ENCODE measurements around the gene C19orf25. TPM values are rescaled to one million over a fixed set of nuclear protein-coding genes. Genes with fewer than 3 reads are reported as not detected.

The C19orf25 gene
- total and polyA plus RNA-seq, 9 donors: 17.5 to 23.9 (median 20.9) TPM

DNA sequence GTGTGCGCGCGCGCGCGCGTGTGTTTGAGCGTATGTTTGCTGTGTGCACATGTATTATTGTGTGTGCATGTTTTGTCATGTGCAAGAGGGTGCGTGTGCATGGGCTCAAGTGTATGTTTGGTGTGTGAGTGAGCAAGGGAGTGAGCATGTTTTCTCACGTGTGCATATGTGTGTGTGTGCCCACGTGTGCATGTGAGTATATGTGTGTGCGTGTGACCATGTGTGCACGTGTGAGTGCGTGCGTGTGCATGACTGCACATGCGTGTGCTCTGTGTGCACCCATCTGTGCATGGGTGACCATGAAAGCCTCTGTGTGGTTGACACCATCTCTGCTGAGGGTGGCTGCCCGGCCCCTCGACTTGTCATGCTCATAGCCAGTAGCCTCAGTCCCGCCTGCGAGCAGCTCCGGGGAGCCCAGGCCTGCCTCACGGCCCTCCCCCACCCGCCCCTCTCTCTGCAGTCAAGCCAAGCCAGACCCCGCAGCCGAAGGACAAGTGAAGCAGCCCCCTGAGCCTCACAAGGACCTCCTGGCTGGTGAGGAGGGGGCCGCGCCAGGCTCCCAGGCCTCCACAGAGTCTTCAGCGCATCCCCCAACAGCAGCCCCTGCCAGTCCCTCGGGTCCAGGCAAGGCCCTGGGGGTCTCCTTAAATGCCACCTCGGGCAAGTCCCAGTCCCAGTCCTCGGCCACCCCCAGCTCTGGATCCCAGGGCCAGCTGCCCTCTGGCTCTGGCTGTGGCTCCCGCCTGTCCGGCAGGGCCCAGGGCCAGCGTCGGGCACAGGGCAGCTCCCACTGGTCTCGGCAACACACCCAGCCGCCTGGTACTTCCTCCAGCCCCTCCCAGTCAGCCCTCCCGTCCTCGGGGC is 17.9 kb upstream of the C19orf25 start:
- Histone ChIP-seq H3K4me3 (ENCODE audit: low read length) (no peak overlapping the region), H3K27me3 (ENCODE audit: control insufficient read depth, insufficient read depth, low read length) (peaks cover 37% of the 10 kb centered on the region), H3K36me3 (ENCODE audit: control insufficient read depth, insufficient read depth, low read length) (no peaks in the 10 kb centered on the region), H3K9me3 (replicated peaks; ENCODE audit: control insufficient read depth, low read depth, low read length) (no peaks in the 10 kb centered on the region), H3K4me1 (ENCODE audit: control insufficient read depth, insufficient read depth, low read length) (peaks cover 3% of the 10 kb centered on the region), H3K27ac (ENCODE audit: low read length) (no peak overlapping the region)
- no peak for DNase-seq
- 65% methylated on average over 35 of the region's 39 CpGs for WGBS (ENCODE audit: insufficient coverage)

DNA sequence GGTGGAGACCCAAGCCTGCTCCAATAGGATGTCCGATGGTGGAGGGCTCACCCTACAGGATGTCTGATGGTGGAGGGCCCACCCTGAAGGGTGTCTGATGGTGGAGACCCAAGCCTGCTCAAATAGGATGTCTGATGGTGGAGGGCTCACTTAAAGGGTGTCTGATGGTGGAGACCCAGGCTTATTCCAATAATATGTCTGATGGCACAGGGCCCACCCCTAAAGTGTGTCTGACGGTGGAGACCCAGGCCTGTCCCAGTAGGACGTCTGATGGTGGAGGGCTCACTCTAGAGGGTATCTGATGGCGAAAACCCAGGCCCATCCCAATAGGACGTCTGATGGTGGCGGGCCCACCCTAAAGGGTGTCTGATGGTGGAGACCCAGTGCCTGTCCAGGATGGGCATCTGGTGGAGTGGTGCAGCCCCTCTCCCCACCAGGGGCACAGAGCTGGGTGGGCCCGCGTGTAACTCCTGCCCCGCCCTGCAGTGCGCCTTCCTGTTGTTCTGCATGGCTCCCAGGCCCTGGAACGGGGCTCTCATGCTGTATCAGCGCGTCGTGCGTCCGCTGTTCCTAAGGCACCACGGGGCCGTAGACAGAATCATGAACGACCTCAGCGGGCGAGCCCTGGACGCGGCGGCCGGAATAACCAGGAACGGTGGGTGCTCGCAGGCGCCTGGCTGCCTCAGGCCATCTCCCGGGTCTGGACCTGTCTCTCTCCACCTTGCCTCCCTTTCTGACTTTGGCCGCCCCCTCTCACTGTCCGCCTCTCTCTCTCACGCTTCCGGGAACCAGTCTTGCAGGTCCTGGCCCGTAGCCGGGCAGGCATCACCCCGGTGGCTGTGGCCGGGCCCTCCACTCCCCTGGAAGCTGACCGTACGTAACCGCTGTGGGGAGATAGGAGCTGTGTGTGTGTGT is 17.0 kb upstream of the C19orf25 start:
- WGBS (ENCODE audit: insufficient coverage): 82% methylated on average over 31 of the region's 40 CpGs
- peaks cover 39% of the 10 kb centered on the region for H3K27me3 ChIP-seq (ENCODE audit: control insufficient read depth, insufficient read depth, low read length)
- DNase-seq: no peak
- H3K4me1 ChIP-seq (ENCODE audit: control insufficient read depth, insufficient read depth, low read length): peaks cover 10% of the 10 kb centered on the region
- no peaks in the 10 kb centered on the region for H3K36me3 ChIP-seq (ENCODE audit: control insufficient read depth, insufficient read depth, low read length)
- H3K27ac ChIP-seq (ENCODE audit: low read length): no peak overlapping the region
- no peaks in the 10 kb centered on the region for H3K9me3 ChIP-seq (replicated peaks; ENCODE audit: control insufficient read depth, low read depth, low read length)
- no peak overlapping the region for H3K4me3 ChIP-seq (ENCODE audit: low read length)

DNA sequence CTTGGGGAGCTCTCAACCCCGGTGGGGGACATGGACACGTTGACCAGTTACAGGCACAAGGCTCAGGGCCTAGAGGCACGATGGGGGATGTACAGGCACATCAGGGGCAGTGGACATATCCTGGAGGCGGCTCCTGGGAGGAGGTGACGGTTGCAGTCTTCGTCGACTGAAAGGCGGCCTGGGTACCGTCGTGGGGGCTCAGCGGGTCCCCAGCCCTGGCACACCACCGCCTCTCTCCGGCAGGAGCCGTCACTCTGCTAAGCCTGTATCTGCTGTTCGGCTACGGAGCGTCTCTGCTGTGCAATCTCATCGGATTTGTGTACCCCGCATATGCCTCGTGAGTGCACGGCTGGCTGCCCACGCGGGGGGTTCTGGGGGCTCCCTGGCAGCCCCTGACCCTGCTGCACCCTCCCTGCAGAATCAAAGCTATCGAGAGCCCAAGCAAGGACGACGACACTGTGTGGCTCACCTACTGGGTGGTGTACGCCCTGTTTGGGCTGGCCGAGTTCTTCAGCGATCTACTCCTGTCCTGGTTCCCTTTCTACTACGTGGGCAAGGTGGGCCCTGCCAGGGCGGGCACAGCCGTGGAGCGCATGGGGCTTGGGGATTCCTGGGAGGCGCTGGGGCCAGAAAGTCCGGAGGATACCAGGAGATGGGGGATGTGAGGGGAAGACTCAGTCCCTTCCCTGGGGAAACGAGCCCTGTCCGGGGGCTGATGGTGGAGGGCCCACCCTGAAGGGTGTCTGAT is 16.2 kb upstream of the C19orf25 start:
- DNase-seq: no peak
- 82% methylated on average over 37 of the region's 37 CpGs for WGBS (ENCODE audit: insufficient coverage)
- H3K27me3 ChIP-seq (ENCODE audit: control insufficient read depth, insufficient read depth, low read length): peaks cover 37% of the 10 kb centered on the region

DNA sequence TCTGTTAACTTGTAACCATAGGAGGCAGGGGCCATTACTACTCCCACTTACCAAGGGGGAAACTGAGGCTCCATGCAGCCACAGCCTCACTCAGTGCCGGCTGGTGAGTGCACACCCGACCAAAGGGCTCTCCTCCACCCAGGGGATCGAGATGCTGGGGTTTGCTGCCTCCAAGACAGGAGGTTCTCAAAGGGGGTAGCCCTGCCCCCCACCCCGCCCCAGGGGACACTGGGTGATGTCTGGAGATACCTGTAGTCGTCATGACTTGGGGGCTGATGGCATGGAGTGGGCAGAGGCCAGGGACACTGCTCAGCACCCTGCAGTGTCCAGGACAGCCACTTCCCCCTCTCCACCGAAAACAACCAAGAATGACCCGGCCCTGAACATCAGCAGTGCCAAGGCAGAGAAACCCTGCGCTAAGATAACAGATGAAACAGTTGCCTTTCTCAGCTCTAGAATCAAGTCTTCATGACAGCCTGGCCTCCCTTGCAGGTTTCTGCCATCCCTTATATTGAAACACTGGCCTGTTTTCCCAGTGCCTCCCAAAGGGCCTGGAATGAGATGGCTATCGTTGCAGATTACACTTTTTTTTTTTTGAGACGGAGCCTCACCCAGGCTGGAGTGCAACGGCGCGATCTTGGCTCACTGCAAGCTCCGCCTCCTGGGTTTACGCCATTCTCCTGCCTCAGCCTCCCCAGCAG is 15.2 kb upstream of the C19orf25 start:
- 55% methylated on average over 4 of the region's 15 CpGs for WGBS (ENCODE audit: insufficient coverage)
- Histone ChIP-seq H3K9me3 (replicated peaks; ENCODE audit: control insufficient read depth, low read depth, low read length) (no peaks in the 10 kb centered on the region), H3K27me3 (ENCODE audit: control insufficient read depth, insufficient read depth, low read length) (peaks cover 37% of the 10 kb centered on the region), H3K4me3 (ENCODE audit: low read length) (no peak overlapping the region), H3K36me3 (ENCODE audit: control insufficient read depth, insufficient read depth, low read length) (no peaks in the 10 kb centered on the region), H3K27ac (ENCODE audit: low read length) (no peak overlapping the region), H3K4me1 (ENCODE audit: control insufficient read depth, insufficient read depth, low read length) (peaks cover 18% of the 10 kb centered on the region)
- DNase-seq: no peak

More for the DNA sequence above, 16.2 kb upstream of the C19orf25 start:
- H3K4me1 ChIP-seq (ENCODE audit: control insufficient read depth, insufficient read depth, low read length): peaks cover 10% of the 10 kb centered on the region
- H3K9me3 ChIP-seq (replicated peaks; ENCODE audit: control insufficient read depth, low read depth, low read length): no peaks in the 10 kb centered on the region
- no peak overlapping the region for H3K27ac ChIP-seq (ENCODE audit: low read length)
- H3K4me3 ChIP-seq (ENCODE audit: low read length): no peak overlapping the region
- H3K36me3 ChIP-seq (ENCODE audit: control insufficient read depth, insufficient read depth, low read length): no peaks in the 10 kb centered on the region

DNA sequence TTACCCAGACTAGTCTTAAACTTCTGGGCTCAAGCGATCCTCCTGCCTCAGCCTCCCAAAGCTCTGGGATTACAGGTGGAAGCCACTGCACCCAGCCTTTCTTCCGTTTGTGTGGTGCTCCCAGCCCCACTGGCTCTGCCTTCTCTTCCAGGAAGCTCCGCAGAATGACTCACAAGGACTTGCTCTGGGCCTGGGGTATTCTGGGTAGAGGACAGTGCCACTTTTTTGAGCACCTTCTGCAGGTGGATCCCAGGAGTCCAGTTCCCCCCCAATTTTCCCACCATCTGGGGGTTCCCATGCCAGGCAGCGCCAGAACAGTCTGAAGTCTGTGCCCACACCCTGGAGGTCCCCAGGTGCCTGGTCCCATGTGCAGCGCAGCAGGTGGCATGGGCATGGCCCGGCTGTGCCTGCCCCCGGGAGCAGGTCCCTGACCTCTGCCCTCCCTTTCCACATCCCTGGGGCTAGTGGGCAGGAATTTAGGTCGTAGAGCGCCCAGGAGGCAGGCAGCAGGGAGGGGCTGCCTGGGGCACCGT is 13.5 kb upstream of the C19orf25 start:
- WGBS (ENCODE audit: insufficient coverage): 50% methylated on average over 10 of the region's 10 CpGs
- peaks cover 20% of the 10 kb centered on the region for H3K4me1 ChIP-seq (ENCODE audit: control insufficient read depth, insufficient read depth, low read length)
- DNase-seq: no peak
- no peaks in the 10 kb centered on the region for H3K36me3 ChIP-seq (ENCODE audit: control insufficient read depth, insufficient read depth, low read length)
- no peak overlapping the region for H3K4me3 ChIP-seq (ENCODE audit: low read length)
- no peaks in the 10 kb centered on the region for H3K9me3 ChIP-seq (replicated peaks; ENCODE audit: control insufficient read depth, low read depth, low read length)
- peaks cover 36% of the 10 kb centered on the region for H3K27me3 ChIP-seq (ENCODE audit: control insufficient read depth, insufficient read depth, low read length)
- no peak overlapping the region for H3K27ac ChIP-seq (ENCODE audit: low read length)

DNA sequence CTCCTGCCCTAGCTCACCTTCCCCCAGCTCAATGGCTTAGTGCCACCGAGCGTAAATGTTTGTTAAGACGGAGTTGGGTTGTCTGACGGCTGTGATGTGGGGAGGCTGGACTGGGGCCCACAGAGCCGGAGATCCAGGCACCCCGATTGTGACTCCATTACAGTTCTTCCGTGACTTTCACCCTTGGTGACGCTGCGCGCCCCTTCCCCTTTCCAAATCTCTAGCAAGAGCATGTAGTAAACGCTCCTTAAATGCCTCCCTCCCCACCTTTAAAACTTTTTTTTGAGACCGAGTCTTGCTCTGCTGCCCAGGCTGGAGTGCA is 12.8 kb upstream of the C19orf25 start:
- Histone ChIP-seq H3K4me1 (ENCODE audit: control insufficient read depth, insufficient read depth, low read length) (peaks cover 20% of the 10 kb centered on the region), H3K9me3 (replicated peaks; ENCODE audit: control insufficient read depth, low read depth, low read length) (no peaks in the 10 kb centered on the region), H3K4me3 (ENCODE audit: low read length) (no peak overlapping the region), H3K27me3 (ENCODE audit: control insufficient read depth, insufficient read depth, low read length) (peaks cover 33% of the 10 kb centered on the region), H3K27ac (ENCODE audit: low read length) (no peak overlapping the region), H3K36me3 (ENCODE audit: control insufficient read depth, insufficient read depth, low read length) (no peaks in the 10 kb centered on the region)
- no peak for DNase-seq
- WGBS (ENCODE audit: insufficient coverage): 72% methylated on average over 2 of the region's 12 CpGs

DNA sequence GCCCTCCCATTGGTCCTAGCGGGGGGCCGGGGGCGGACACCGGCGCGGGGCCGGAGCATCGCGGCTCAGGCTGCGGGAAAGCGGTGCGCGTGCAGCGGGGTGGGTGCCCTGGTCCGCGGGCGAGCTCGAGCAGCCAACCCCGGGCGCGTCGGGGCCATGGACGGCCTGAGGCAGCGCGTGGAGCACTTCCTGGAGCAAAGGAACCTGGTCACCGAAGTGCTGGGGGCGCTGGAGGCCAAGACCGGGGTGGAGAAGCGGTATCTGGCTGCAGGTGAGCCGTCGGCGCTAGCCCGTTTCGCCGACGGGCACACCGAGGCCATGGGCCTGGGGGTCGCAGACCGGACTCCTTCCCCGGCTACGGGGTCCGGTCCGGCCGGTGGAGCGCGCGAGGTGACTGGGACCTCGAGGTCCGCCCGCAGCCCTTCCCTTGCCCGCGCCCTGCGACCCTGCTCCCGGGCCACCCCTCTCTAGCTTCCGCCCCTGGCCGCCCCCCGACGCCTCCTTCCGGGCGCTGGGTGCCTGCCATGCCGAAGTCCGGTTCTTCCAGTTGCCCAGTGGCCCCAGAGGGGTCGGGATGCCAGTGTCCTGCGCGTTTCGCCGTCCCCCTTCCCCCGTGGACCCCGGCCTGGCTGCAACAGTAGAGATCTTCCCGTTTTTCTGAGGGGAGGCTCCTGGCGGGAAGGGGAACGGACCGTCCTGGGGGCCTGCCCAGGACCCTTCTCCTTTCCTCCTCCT is 12.3 kb upstream of the C19orf25 start, which contains the start of gene REEP6:
REEP6 (plus strand) TSS at position 68 of the 735 bp plus-strand sequence; CDS start at position 157, 89 bp downstream.
- H3K36me3 ChIP-seq (ENCODE audit: control insufficient read depth, insufficient read depth, low read length): no peaks in the 10 kb centered on the region
- DNase-seq: no peak
- WGBS (ENCODE audit: insufficient coverage): 2% methylated on average over 68 of the region's 73 CpGs
- H3K4me1 ChIP-seq (ENCODE audit: control insufficient read depth, insufficient read depth, low read length): peaks cover 20% of the 10 kb centered on the region
- H3K4me3 ChIP-seq (ENCODE audit: low read length): peak within 1 kb of the TSS; percentile 59
- H3K27me3 ChIP-seq (ENCODE audit: control insufficient read depth, insufficient read depth, low read length): peaks cover 33% of the 10 kb centered on the region
- H3K27ac ChIP-seq (ENCODE audit: low read length): peak within 1 kb of the TSS; percentile 87
- no peaks in the 10 kb centered on the region for H3K9me3 ChIP-seq (replicated peaks; ENCODE audit: control insufficient read depth, low read depth, low read length)

DNA sequence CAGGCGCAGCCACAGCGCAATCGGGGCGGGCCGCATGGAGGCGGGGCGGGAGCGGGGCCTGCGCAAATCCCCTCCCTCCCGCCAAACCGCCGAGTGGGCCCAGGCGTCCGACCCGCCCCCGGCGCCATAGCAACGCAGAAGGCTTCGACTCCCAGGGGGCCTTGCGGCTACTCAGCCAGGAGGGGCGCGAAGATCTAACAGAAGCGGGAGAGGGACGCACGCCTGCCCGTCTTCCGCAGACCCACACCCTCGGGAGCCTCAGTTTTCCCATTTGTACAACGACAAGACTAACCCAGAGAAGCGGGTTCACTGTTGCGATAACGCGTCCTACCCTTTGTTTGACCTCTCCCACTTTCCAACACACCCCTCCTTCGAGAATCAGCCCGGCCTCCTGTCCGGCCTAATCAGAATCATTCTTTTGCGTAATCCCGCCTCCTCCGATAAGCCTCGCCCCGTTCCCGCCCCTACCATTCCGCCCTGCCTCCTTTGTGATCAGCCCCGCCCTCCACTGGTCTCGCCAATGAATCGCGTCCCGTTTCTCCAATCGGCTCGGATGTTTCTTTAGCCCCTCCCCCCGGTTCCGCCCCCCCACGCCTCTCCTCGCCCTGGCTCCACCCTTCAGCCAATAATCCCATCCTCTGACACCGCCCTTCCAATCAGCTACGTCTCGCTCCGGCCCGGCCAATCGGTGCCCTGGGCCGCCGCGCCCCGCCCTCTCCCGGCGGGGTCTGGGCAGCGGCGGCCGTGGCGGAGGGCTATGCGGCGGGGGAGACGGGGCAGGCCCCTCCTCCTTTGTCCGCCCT is 11.5 kb upstream of the C19orf25 start, which contains the start of gene PCSK4:
PCSK4 (minus strand) TSS at position 40 of the 803 bp plus-strand sequence; CDS start at position 36, 4 bp downstream.
- DNase-seq: peak; percentile 99
- Histone ChIP-seq H3K27ac (ENCODE audit: low read length) (peak within 1 kb of the TSS; percentile 87), H3K4me1 (ENCODE audit: control insufficient read depth, insufficient read depth, low read length) (peaks cover 20% of the 10 kb centered on the region), H3K36me3 (ENCODE audit: control insufficient read depth, insufficient read depth, low read length) (no peaks in the 10 kb centered on the region), H3K4me3 (ENCODE audit: low read length) (peak within 1 kb of the TSS; percentile 59), H3K9me3 (replicated peaks; ENCODE audit: control insufficient read depth, low read depth, low read length) (no peaks in the 10 kb centered on the region), H3K27me3 (ENCODE audit: control insufficient read depth, insufficient read depth, low read length) (peaks cover 33% of the 10 kb centered on the region)
- under 1% methylated on average over 72 of the region's 74 CpGs for WGBS (ENCODE audit: insufficient coverage)
